NCI-H1417 (cell line): ENCODE data around the gene FMO1.
"Not testable (repeated sequence)": the region's sequence is repeated elsewhere in the genome, so short reads cannot be mapped to it uniquely, and the experiment has no call there.

Experiments used
- DNase-seq, 3 experiments: peaks; one replicate each; lab custom pipeline; 2025; lab: John Stamatoyannopoulos, UW

FMO1 gene

DNA sequence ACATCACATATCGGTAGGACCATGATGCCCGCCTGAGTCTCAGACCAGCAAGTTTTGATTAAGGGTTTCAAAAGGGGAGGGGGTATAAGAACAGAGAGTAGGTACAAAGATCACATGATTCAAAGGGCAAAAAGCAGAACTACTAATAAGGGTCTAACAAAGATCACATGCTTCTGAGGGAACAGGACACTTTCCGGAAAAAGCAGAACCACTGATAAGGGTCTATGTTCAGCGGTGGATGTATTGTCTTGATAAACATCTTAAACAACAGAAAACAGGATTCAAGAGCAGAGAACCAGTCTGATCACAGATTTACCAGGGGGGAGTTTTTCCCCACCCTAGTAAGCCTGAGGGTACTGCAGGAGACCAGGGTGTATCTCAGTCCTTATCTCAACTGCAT is 12.1 kb upstream of the FMO1 start:
- DNase-seq = not testable (repeated sequence)

DNA sequence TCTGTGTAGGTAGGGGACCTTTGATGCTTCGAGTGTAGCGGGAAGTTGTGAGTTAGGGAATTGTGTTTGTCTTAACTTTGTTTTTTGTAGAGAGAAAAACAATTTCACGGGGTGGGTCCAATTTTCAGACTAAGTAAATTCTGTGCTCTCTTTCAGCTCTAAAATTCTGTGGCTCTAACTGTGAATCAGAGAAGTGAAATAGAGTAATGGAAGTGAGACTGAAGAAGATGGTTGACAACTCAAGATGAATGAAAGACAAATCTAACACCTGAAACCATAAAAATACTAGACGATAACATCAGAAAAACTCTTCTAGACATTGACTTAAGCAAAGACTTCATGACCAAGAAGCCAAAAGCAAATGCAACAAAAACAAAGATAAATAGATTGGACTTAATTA is 4.4 kb upstream of the FMO1 start:
- no peak for DNase-seq

DNA sequence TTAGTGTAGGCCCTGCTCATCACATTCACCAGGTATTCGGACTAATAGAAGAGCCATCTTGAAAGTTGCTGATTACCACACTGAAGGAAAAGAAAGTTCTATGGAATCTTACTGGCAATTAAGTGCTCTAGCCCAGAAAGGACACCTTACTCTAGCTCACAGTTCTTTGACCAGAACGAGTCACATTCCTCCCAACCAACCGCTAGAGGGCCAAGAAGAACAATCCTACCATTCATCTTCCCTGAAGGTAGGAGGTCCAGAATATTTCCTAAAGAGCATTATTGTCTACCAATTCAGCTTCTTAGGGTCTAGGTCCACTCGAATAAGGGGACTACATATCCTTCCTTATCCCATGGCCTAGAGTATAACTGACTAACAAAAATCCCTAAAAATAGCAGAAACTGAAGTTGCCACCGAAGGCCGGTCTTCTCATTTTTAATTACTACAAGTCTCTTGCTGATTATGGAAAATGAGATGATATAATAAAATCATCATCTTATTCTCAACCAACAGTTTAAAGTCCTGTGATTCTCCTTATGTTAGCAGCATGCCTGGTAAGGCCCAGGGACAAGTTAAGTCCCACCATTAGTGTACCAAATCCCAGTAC is 2.7 kb upstream of the FMO1 start:
- DNase-seq = peak in 1 of 3 experiments; percentile 48

DNA sequence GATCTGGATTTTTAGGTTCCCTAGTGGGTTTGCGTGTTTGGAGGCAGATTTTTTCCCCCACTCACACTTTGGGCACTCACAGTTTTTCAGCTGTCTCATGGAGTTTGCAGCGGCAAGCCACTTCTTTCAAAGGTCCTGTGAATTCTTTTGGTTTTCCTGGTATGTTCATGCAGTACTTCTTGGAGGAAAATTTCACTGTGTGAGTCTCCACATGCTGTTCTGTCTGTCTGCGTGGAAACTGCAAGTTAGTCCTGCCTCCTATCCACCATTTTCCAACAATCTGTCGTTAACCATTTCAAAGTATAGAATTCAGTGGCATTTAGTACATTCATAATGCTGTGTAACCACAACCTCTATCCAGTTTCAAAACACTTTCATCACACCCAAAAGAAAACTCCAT is 793 bp upstream of the FMO1 start:
- DNase-seq = no peak

DNA sequence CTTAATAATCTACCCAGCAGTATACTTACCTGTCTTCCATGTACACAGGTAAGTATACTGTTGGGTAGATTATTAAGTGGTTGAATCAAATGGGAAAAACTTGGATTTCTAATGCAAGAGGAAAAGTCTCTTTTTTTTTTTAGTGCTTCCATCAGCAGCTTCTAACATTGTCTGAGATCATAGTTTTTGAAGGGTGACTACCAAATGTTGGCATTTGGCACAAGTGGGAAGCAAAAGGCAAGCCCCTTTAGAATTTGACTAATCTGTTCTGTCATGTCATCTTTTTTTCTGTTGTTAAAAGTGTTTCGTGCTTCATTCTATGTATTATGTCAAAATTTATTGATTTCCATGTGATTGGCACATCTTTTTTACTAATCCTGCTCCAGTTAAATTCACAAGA is 547 bp downstream of the FMO1 start:
- DNase-seq = no peak

DNA sequence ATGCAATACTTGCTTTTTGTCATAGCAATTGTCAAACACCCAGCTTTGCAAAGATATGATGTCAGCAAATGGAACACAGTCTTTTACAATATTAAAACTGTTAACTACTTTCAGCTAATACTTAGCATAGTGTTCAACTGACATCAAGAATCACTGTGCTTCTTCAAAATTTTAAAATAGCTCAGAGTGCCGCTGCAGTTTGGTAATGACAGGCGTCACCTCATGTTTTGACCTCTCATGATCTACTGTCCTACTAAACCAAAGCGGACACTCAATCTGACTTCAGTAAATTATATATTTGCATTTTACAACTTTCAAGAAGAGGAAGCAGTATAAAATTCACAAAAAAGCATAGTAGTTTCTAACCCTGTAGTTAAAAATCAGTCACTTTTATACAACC is 2.0 kb downstream of the FMO1 start:
- DNase-seq = no peak

DNA sequence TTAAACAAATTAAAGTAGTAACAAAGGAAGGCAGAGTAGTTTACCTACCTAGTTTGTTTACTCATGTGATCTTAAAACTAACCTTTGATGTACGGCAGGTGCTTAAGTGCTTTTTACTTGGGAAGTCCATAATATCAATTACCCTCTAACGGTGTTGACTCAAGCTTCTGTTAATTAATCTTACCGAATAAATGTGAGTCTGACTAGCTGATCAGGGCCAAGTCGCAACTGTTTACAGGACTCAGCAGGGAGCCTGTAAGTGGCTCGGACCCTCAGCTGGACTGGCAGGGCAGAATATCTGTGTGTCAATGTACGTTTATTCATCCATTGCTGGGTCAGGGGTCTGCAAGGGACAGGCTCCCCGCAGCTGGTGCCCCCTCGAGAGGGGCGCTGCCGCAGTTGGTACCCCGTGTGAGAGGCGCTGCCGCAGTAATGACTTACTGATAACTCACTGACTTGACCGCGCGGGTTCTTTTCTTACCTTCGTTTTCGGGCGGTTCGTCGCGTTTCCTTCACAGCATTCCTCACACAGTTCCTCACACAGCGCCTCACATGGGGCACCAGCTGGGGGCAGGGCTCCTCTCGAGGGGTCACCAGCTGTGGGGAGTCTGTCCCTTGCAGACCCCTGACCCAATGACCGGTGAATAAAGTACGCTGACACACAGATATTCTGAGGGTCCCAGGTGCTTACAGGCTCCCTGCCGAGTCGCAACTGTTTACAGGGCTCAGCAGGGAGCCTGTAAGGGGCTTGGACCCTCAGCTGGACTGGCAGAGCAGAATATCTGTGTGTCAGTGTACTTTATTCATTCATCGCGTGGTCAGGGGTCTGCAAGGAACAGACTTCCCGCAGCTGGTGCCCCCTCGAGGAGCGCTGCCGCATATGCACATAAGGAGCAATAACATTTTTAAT is 3.0 kb downstream of the FMO1 start:
- peak; percentile 79 to 96 (median 96) for DNase-seq

DNA sequence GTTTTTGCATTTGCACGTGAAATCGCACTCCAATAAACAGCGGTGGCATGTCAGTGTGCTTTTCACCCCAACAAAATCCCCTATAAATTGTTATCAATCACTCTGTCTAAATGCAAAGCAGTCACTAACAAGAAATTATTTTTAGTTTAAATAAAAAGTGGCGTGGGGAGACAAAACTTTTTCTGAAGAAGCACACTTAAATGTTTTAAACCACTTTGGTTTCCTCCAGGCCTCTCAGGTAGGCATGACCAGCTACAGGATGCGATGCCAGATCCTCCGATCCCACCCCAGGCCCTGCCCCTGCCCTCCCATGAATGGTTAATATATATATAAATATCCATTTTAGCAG is 3.6 kb downstream of the FMO1 start:
- DNase-seq = no peak

DNA sequence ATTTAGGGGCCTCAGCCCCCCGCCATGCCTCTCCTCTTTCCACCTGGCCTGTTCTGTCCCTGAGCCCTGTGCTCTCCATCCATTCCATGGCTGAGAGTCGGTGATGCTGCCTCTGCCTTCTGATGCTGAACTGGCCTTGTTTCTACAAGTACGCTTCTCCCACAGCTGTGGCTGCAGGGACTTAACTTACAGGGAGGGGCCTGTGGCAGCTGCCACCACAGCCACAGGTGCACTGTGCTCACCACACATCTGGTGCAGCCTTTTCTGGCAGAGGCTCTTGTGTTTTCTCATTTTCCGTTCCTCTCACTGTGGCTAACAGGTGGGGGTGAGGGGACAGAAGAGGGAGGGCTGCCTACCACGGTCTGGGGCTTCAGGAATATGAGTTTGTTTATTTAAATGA is 4.2 kb downstream of the FMO1 start:
- peak; percentile 24 to 78 (median 61) for DNase-seq

DNA sequence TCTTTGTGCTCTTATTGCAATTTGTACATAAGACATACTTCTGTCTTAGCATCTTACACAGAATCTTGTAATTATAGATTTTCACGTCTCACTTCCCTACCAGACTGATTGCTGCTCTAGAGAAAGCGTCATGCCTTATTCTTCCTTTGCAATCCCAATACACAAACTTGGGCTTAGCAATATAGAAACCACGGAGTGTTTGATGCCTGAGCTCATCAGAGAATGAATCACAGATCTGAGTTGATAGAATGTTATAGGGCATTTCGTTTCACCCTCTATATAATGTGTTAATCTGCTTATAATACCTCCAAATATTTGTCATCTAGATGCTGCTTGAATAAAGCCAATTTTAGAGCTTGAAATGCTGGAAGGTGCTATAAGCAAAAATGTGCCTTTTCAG is 6.6 kb downstream of the FMO1 start:
- DNase-seq = no peak

DNA sequence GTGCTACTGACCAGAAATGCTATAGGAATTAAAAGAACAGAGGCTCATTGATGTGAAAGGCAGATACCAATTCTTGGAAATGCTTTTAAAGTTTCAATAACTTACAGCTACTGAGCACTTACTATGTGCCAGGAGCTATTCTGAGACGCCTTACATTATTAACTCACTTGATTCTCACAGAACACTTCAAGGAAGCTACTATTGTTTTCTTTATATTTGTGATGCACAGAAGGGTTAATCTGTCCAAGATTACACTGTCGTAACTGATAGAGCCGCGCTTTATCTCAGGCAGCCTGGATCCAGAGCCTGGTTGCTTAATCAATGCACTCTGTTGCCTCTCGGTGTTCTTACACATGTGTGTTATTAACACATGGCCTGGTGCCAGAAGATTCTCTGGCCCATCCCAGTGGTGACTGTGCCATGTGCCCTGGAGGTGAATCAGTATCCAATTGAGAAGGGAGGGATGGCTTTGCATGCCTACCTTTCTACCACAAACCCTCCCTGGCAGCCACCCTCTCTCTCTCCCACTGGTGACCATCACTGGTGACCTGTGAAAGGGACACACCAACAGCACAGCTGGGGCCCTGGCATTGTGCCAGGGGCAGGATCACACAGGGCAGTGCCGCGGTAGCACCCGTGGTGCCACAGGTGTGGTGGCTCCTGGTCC is 8.8 kb downstream of the FMO1 start:
- DNase-seq = peak in 2 of 3 experiments; percentile 20 to 64

DNA sequence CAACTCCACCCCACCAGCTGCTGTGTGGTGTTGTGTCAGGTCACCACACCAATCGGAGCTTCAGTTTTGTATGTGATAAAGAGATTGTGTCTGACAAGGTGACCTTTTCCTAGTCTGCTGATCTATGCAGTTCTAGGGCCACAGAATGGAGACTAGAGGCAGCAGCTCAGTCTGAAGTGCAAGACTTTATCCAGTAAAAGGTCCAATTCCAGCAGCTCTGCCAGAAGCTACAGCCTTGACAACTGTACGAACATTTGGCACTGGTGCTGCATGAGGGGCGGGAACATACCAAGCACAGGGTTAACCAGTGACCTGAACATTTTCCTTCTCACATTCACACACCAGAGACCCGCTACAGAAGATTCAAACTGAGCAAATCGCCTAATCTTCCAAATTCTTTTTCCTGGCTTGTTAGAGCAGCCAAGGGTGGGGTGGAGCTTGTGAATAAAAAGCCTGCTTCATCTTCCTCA is 9.3 kb downstream of the FMO1 start:
- no peak for DNase-seq

DNA sequence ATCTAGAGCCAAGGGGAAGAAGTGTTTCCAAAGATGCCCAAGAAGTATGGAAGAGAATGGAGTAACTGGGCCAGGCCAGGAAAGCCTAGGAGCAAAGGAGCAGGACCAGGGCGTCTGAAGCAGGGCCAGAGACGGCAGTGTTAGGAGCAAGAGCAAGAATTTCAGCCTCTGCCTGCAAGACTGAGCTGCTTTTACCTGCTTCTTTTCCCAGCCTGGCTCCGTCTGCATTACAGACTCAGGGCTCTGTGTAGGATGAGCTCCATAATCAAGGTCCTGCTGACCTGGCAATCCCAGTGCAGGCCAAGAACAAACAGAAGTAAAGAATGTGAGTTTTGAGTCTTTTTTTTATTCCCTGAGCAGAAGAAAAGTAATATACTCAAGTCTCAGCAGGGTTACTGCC is 10.1 kb downstream of the FMO1 start:
- DNase-seq = no peak

DNA sequence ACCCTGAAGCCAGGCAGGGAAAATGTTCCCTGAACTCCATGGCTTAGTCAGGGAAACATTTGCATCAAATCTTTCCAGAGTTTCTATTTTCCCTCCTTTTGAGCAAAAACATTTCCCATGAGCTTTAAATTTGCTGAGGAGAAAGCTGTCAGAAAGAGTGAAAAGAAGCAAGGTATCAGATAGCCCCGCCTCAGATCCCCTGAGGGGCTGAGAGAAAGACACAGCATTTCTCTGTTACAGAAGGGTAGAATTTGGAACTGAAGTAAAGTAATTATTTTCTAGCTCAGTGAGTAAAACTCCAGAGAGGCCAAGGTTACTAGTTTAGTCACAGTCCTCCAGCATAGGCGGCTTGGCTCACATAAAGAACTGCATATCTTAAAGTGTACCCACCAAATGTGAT is 10.6 kb downstream of the FMO1 start:
- DNase-seq = no peak

DNA sequence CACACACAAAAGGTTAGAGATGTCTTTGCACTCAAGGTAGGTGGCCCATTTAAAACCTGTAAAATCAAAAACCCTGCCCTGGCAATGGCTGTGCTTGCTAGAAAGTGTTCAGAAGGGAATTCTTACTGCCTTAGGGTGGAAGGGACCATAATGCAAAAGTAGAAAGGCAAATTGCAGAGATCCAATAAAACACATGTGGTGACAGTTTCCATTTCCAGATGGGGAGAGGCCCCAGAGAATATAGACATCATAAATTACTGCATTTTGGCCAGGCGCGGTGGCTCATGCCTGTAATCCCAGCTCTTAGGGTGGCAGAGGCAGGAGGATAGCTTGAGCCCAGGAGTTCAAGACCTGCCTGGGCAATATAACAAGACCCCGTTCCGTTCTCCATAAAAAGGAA is 13.0 kb downstream of the FMO1 start:
- DNase-seq = no peak

DNA sequence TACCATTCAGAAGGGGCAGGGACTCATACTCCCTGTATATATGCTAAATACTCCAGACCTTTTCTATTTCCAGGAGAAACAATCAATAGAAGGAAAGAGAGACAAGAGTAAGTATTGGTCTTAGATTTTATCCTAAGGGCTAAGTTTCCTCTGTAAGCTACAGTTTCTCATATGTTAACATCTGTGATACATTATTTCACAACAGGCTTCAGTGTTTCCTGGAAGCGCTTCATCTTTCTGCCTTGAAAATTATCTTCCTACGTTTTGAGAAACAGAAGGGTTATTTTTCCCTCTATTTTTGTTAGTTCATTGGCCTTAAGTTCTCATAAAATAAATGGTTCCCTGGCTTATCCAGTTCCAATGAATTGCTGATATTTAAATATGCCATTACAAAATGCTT is 15.6 kb downstream of the FMO1 start:
- no peak for DNase-seq

DNA sequence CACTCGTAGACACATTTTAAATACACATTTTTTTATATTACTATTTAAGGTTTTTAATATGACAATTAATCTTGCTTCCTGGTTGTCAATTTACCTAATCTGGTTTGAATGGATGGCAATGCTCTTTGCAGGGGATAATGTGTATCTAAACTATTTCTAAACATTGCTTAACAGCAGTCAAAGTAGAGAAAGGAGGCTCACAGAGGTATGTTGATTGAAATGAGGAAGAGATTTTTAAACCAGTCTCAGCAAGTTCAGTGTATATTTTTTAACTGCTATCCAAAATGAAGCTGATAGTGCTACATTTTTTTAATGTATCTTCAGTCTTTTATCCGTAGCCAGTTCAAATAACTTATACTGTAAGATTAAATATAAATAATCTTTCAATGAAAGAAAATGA is 17.4 kb downstream of the FMO1 start:
- DNase-seq = no peak

DNA sequence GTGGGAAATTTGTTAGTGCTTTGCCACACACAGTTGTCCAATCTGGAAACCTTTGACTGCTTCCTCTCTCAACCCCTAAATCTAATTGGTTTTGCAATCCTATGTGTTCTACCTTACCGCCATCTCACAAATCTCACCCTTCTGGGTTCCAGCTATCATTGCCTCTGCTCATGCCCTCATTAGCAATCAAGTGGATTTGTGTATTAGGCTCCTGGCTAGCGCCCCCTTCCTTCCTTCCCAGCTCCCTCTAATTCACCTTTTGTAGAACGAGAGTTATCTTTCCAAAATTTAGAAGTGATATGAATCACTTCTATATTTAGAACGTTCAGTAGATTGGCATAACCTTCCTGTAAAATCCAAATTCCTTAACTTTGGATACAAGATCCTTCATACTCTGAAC is 18.6 kb downstream of the FMO1 start:
- DNase-seq = no peak

DNA sequence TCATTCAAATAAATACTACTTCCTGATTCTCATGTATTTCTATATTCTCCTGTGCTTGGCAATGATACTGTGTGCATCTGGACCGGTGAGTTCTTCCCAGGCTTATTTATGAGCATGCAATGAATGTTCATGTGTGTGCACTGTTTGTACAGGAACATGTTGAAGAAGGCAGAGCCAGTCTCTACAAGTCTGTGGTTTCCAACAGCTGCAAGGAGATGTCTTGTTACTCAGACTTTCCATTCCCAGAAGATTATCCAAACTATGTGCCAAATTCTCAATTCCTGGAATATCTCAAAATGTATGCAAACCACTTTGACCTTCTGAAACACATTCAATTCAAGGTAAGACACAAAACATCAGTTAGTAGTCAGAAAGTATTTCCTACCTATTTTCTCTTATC is 19.1 kb downstream of the FMO1 start:
- DNase-seq = no peak

DNA sequence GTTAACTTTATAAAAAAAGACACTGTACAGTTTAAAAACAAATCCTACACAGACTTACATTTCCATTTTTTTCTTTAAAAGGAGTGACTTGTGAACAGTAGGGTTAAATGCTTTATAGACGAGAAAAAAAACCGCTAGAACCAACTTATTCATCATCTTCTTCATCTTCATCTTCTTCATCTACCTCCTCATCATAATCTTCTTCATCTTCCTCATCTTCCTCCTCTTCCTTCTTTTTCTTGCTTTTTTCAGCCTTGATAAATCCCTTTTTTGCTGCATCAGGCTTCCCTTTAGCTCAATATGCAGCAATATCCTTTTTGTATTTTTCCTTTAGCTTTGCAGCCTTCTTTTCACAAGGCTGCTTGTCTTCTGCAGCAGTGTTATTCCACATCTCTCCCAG is 22.5 kb downstream of the FMO1 start:
- no peak for DNase-seq

DNA sequence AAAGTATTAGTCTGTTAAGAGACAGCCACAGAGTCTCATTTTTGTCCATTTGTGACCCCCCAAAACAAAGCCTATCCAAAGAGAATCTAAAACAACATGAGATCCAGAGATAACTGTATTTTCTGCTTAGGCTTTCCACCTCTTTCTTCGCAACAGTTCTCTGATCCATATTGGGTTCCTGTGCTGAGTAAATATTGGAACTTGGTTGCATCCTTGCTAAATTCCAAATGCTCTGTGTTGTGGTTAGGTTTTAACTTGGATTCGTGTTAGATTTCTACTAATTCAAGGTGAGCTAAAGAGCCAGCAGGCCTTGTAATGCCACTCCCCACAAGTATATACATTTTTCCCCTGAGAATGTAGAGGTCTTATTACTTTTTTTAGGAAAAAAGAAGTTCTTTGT is 29.2 kb downstream of the FMO1 start:
- no peak for DNase-seq

DNA sequence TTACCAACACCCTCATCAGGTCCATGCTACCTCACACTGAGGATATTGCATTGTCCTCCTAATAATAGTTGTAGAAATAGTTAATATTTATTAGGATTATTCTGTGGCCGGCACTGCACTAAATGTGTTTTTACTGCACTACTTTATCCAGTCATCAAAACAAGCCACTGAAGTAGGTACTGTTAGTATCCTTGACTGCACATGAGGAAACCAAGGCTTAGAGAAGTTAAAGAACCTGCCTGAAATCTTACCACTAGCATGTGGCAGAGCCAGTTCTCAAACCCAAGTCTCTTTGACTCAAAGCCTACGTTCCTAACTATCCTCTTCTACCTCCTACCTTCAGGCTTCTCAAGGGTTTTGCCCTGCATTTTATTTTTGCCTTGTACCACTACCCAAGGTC is 30.9 kb downstream of the FMO1 start:
- DNase-seq = no peak

DNA sequence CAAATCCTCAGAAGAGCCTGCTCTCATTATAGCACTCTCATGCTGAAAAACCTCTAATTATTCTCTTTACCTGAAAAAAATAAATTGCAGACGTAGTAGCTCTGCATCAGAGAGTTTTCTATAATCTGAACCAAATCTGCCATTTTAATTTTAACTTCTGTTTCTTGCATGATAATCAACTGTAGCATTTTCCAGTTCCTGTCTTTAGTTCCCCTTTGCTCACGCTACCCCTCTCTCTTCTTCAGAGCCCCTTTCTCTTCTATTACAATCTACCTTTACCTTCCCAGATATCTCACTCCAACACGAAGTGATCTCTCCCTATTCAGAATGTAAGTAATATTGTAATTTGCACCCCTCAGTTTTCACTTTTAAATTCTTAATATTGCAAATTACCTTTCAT is 31.4 kb downstream of the FMO1 start:
- no peak for DNase-seq
